OCI-LY3 (cell line): Measurements from ENCODE around the gene EIF2B1.

Experiments
- EZH2phosphoT487 ChIP-seq: fragments of 200-600 bp; shearing (Covaris generic); IDR thresholded peaks from 2 replicates; pipeline ENCODE4 v1.6.1; 2018; ENCODE audit warnings: antibody characterized with exemption, mixed run types, low read depth
- TF ChIP-seq, protein P1 (sequence below): fragments of 200-600, 300-600 bp; sonication (generic); IDR thresholded peaks from 2 replicates; pipeline ENCODE4 v1.5.1; 2014; ENCODE audit warnings: antibody characterized with exemption, low read length, low read depth

- TF ChIP-seq, protein P1, sequence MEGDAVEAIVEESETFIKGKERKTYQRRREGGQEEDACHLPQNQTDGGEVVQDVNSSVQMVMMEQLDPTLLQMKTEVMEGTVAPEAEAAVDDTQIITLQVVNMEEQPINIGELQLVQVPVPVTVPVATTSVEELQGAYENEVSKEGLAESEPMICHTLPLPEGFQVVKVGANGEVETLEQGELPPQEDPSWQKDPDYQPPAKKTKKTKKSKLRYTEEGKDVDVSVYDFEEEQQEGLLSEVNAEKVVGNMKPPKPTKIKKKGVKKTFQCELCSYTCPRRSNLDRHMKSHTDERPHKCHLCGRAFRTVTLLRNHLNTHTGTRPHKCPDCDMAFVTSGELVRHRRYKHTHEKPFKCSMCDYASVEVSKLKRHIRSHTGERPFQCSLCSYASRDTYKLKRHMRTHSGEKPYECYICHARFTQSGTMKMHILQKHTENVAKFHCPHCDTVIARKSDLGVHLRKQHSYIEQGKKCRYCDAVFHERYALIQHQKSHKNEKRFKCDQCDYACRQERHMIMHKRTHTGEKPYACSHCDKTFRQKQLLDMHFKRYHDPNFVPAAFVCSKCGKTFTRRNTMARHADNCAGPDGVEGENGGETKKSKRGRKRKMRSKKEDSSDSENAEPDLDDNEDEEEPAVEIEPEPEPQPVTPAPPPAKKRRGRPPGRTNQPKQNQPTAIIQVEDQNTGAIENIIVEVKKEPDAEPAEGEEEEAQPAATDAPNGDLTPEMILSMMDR: no peak
- no peak for TF ChIP-seq EZH2phosphoT487
Measured at GRCh38 chr12:123678981-123679380, 45.5 kb upstream of the EIF2B1 start.
